K562 (cell line): Measurements from ENCODE around the gene PRXL2B. TPM values are rescaled to one million over a fixed set of nuclear protein-coding genes. Genes with fewer than 3 reads are reported as not detected.

Experiments used
- ARID1B ChIP-seq: fragments of 450-650 bp; IDR thresholded peaks from 2 replicates; pipeline ENCODE4 v1.6.1; 2016; ENCODE audit warnings: antibody characterized with exemption, mild to moderate bottlenecking, inconsistent platforms
- BCL6 ChIP-seq: fragments of 250-450 bp; sonication (Bioruptor Pico); IDR thresholded peaks from 2 replicates; pipeline ENCODE4 v1.4.0; 2020
- FOXK1 ChIP-seq: sonication (generic); formaldehyde crosslinking; IDR thresholded peaks from 2 replicates; pipeline ENCODE4 v1.8.0; 2022; ENCODE audit warnings: missing genetic modification reagents, mild to moderate bottlenecking, borderline replicate concordance
- GTF2F1 ChIP-seq: IDR thresholded peaks from 2 replicates; pipeline ENCODE4 v1.6.1; 2011; ENCODE audit warnings: low read depth, low read length, improper control_type of control experiment
- MCM3 ChIP-seq: fragments of 450-650 bp; IDR thresholded peaks from 2 replicates; pipeline ENCODE4 v1.6.1; 2016
- MYC ChIP-seq, 2 experiments: fragments of 250-450 bp in 1 of 2; sonication (Bioruptor Pico) in 1 of 2; IDR thresholded peaks; 2 replicates each; pipeline versions ENCODE4 v1.5.1 to v1.6.1; 2012 to 2021; ENCODE audit warnings: low read depth in 2 of 2, borderline replicate concordance in 1 of 2, improper control_type of control experiment in 1 of 2, low read length in 1 of 2, mild to moderate bottlenecking in 1 of 2, moderate library complexity in 1 of 2
- PRMT5 ChIP-seq: sonication (generic); formaldehyde crosslinking; IDR thresholded peaks from 2 replicates; pipeline ENCODE4 v1.5.0; 2020; ENCODE audit warnings: missing genetic modification reagents
- TGIF2 ChIP-seq: sonication (generic); formaldehyde crosslinking; IDR thresholded peaks from 2 replicates; pipeline ENCODE4 v1.8.1; 2022; ENCODE audit warnings: mild to moderate bottlenecking, missing genetic modification reagents, moderate library complexity
- USF1 ChIP-seq: sonication (generic); formaldehyde crosslinking; IDR thresholded peaks from 2 replicates; pipeline ENCODE4 v1.9.0; 2022; ENCODE audit warnings: mild to moderate bottlenecking, missing genetic modification reagents
- ZBTB34 ChIP-seq: fragments of 250-450 bp; sonication (Bioruptor Pico); IDR thresholded peaks from 2 replicates; pipeline ENCODE4 v1.8.0; 2021; ENCODE audit warnings: mild to moderate bottlenecking, moderate library complexity
- ZNF589 ChIP-seq: fragments of 200-800 bp; sonication (Bioruptor generic); IDR thresholded peaks from 2 replicates; pipeline ENCODE4 v1.6.1; 2016; ENCODE audit warnings: low read depth, missing genetic modification characterization, missing compliant biosample characterization
- ZNF609 ChIP-seq: sonication (generic); formaldehyde crosslinking; IDR thresholded peaks from 2 replicates; pipeline ENCODE4 v1.8.1; 2023; ENCODE audit warnings: missing genetic modification reagents, mild to moderate bottlenecking, borderline replicate concordance
- ZNF79 ChIP-seq: fragments of 250-450 bp; sonication (Bioruptor Pico); IDR thresholded peaks from 2 replicates; pipeline ENCODE4 v1.4.0; 2020; ENCODE audit warnings: low read depth, mild to moderate bottlenecking, moderate library complexity
- polyA plus RNA-seq, 8 experiments: library from polyadenylated mRNA; depleted of rRNA in 4 of 8; stranded (reverse) in 5 of 8; unstranded in 3 of 8; fragments of >200 nt; fragmentation: Nextera tagmentation in 2 of 8; fragmentation: Illumina TruSeq in 1 of 8; extraction: Ambion mirVana in 2 of 8; extraction: Trizol in 1 of 8; gene quantifications; 2 replicates each; pipeline versions ENCODE4 v1.2.1 to v1.2.3, GENCODE V29; 2011 to 2014; ENCODE audit warnings: inconsistent platforms in 1 of 8, missing spikeins in 1 of 8
- total RNA-seq, 7 experiments: library from RNA; depleted of rRNA in 6 of 7; stranded (reverse); fragments of >200 nt in 6 of 7; fragmentation: Illumina TruSeq in 2 of 7; extraction: Trizol in 2 of 7; gene quantifications; 2 replicates each; pipeline versions ENCODE4 v1.2.1 to v1.2.3, GENCODE V29; 2011 to 2021; ENCODE audit warnings: low replicate concordance in 1 of 7
- TF ChIP-seq, protein P1 (sequence below): conservative IDR thresholded peaks from 2 replicates; pipeline ENCODE4 v1.6.1; 2011; ENCODE audit warnings: low read depth, mild to moderate bottlenecking, low read length; ENCODE audit not compliant: control insufficient read depth
- TF ChIP-seq, protein P2 (sequence below): sonication (generic); formaldehyde crosslinking; IDR thresholded peaks from 2 replicates; pipeline ENCODE4 v1.5.0; 2020; ENCODE audit warnings: missing genetic modification reagents
- TF ChIP-seq, protein P3 (sequence below): fragments of 450-650 bp; formaldehyde crosslinking; IDR thresholded peaks from 2 replicates; pipeline ENCODE4 v1.4.0; 2022; ENCODE audit warnings: missing genetic modification characterization

The PRXL2B gene
- total and polyA plus RNA-seq, 9 of the 15 experiments (the other 6 are each of a cell fraction or from before 2014, with no cell fraction given), result 0.99 to 25.3 (median 11.8) TPM

- TF ChIP-seq, protein P1, sequence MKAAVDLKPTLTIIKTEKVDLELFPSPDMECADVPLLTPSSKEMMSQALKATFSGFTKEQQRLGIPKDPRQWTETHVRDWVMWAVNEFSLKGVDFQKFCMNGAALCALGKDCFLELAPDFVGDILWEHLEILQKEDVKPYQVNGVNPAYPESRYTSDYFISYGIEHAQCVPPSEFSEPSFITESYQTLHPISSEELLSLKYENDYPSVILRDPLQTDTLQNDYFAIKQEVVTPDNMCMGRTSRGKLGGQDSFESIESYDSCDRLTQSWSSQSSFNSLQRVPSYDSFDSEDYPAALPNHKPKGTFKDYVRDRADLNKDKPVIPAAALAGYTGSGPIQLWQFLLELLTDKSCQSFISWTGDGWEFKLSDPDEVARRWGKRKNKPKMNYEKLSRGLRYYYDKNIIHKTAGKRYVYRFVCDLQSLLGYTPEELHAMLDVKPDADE, result no peak
- TF ChIP-seq ZNF589 (CRISPR knock-in tag) (no peak), USF1 (peak; percentile 81), MCM3 (no peak), GTF2F1 (no peak), ZBTB34 (no peak), FOXK1 (no peak), PRMT5 (CRISPR knock-in tag) (no peak), MYC (IDR thresholded peaks at IDR 0.05; ENCODE audit: low read depth, low read length) (no peak), MYC (CRISPR knock-in tag; IDR thresholded peaks at IDR 0.05; ENCODE audit: borderline replicate concordance, low read depth) (no peak), ZNF609 (CRISPR knock-in tag) (no peak), ZNF79 (no peak), ARID1B (no peak), TGIF2 (CRISPR knock-in tag) (no peak), BCL6 (CRISPR knock-in tag) (no peak)
- TF ChIP-seq, protein P2, sequence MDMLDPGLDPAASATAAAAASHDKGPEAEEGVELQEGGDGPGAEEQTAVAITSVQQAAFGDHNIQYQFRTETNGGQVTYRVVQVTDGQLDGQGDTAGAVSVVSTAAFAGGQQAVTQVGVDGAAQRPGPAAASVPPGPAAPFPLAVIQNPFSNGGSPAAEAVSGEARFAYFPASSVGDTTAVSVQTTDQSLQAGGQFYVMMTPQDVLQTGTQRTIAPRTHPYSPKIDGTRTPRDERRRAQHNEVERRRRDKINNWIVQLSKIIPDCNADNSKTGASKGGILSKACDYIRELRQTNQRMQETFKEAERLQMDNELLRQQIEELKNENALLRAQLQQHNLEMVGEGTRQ, result peak; percentile 69
- TF ChIP-seq, protein P3, sequence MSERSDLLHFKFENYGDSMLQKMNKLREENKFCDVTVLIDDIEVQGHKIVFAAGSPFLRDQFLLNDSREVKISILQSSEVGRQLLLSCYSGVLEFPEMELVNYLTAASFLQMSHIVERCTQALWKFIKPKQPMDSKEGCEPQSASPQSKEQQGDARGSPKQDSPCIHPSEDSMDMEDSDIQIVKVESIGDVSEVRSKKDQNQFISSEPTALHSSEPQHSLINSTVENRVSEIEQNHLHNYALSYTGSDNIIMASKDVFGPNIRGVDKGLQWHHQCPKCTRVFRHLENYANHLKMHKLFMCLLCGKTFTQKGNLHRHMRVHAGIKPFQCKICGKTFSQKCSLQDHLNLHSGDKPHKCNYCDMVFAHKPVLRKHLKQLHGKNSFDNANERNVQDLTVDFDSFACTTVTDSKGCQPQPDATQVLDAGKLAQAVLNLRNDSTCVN (CRISPR knock-in tag), result peak; percentile 25; the same call in 1 of the 2 replicates
These were observed 30.8 kb upstream of the PRXL2B start (continued) for GRCh38 chr1:2555634-2556276.
